SU-DHL-6 (cell line): Measurements from ENCODE around the gene SMAD3.

Experiments
- H2AFZ ChIP-seq: fragments of 200-600 bp; sonication (generic); 2 replicates; pipeline ENCODE4 v1.6.1; 2014; ENCODE audit warnings: low read depth, mild to moderate bottlenecking, moderate library complexity, mixed read lengths, antibody characterized with exemption, low read length; ENCODE audit not compliant: severe bottlenecking
- H3F3A ChIP-seq: fragments of 200-600 bp; shearing (Covaris generic); 2 replicates; pipeline ENCODE4 v1.6.0; 2016; ENCODE audit warnings: antibody characterized with exemption, mild to moderate bottlenecking; ENCODE audit not compliant: insufficient read depth
- H3K27ac ChIP-seq: fragments of 200-600 bp; sonication (generic); 2 replicates; pipeline ENCODE4 v1.5.1; 2016; ENCODE audit warnings: low read depth, mild to moderate bottlenecking, low read length, moderate library complexity, mixed read lengths
- H3K27me3 ChIP-seq: fragments of 200-600 bp; sonication (generic), shearing (Covaris generic); 2 replicates; pipeline ENCODE4 v1.6.0; 2014; ENCODE audit warnings: mild to moderate bottlenecking, low read length
- H3K36me3 ChIP-seq: fragments of 200-600 bp; sonication (generic); 2 replicates; pipeline ENCODE4 v1.6.1; 2014; ENCODE audit warnings: mild to moderate bottlenecking, low read length, mixed read lengths
- H3K4me2 ChIP-seq: fragments of 300-600, 200-600 bp; shearing (Covaris generic), sonication (generic); 2 replicates; pipeline ENCODE4 v1.6.0; 2014; ENCODE audit warnings: low read length, low read depth, mild to moderate bottlenecking; ENCODE audit not compliant: poor library complexity, severe bottlenecking
- H3K4me3 ChIP-seq: fragments of 200-600 bp; sonication (generic); 2 replicates; pipeline ENCODE4 v1.5.1; 2014; ENCODE audit warnings: antibody characterized with exemption, low read length, mild to moderate bottlenecking, mixed read lengths; ENCODE audit not compliant: insufficient read depth, poor library complexity, severe bottlenecking
- H3K79me2 ChIP-seq: fragments of 200-600 bp; sonication (generic); 2 replicates; pipeline ENCODE4 v1.6.1; 2014; ENCODE audit warnings: mild to moderate bottlenecking, low read length, moderate library complexity; ENCODE audit not compliant: insufficient read depth
- H3K9ac ChIP-seq: fragments of 200-600 bp; sonication (generic); 2 replicates; pipeline ENCODE4 v1.7.0; 2014; ENCODE audit warnings: mild to moderate bottlenecking, low read length
- H3K9me2 ChIP-seq: fragments of 200-600 bp; sonication (generic); replicated peaks from 2 replicates; pipeline ENCODE4 v1.6.1; 2014; ENCODE audit warnings: low read length; ENCODE audit not compliant: insufficient read depth
- H3K9me3 ChIP-seq: fragments of 200-600 bp; sonication (generic); 2 replicates; pipeline ENCODE4 v1.6.1; 2014; ENCODE audit warnings: low read length, mixed read lengths; ENCODE audit not compliant: insufficient read depth
- H4K20me1 ChIP-seq: fragments of 200-600 bp; sonication (generic); 2 replicates; pipeline ENCODE4 v1.6.1; 2014; ENCODE audit warnings: low read depth, mild to moderate bottlenecking, antibody characterized with exemption, low read length, moderate library complexity, mixed read lengths
- CTCF ChIP-seq: fragments of 200-600 bp; sonication (generic); IDR thresholded peaks from one replicate; pipeline ENCODE4 v1.5.1; 2017; ENCODE audit warnings: antibody characterized with exemption, mild to moderate bottlenecking, low read length, moderate library complexity; ENCODE audit not compliant: insufficient read depth, poor library complexity, severe bottlenecking
- EZH2phosphoT487 ChIP-seq: fragments of 200-600 bp; sonication (generic), shearing (Covaris generic); conservative IDR thresholded peaks from 2 replicates; pipeline ENCODE4 v1.6.1; 2018; ENCODE audit warnings: mild to moderate bottlenecking, antibody characterized with exemption, low read length, moderate library complexity, mixed read lengths

Gene SMAD3

GRCh38 chr15:67177752-67178151 is 112.3 kb downstream of the SMAD3 start:
- H3K27me3 ChIP-seq, result no peaks in the 10 kb centered on the region
- H3K27ac ChIP-seq, result no peak overlapping the region
- TF ChIP-seq EZH2phosphoT487, result no peak
- no peak for TF ChIP-seq CTCF
- no peak overlapping the region for H3K4me2 ChIP-seq
- H3K79me2 ChIP-seq, result no peaks in the 10 kb centered on the region
- H3F3A ChIP-seq, result no peaks in the 10 kb centered on the region
- H3K4me3 ChIP-seq, result no peak overlapping the region
- no peaks in the 10 kb centered on the region for H4K20me1 ChIP-seq
- H3K36me3 ChIP-seq, result no peaks in the 10 kb centered on the region
- H3K9me2 ChIP-seq, result no peaks in the 10 kb centered on the region
- no peak overlapping the region for H2AFZ ChIP-seq
- H3K9me3 ChIP-seq, result no peaks in the 10 kb centered on the region
- no peak overlapping the region for H3K9ac ChIP-seq

GRCh38 chr15:67178569-67179210 is 113.3 kb downstream of the SMAD3 start:
- H3F3A ChIP-seq, result no peaks in the 10 kb centered on the region
- H3K27me3 ChIP-seq, result no peaks in the 10 kb centered on the region
- H3K4me3 ChIP-seq, result no peak overlapping the region
- no peak for TF ChIP-seq EZH2phosphoT487
- TF ChIP-seq CTCF, result no peak
- no peak overlapping the region for H3K4me2 ChIP-seq
- H4K20me1 ChIP-seq, result no peaks in the 10 kb centered on the region
- H2AFZ ChIP-seq, result no peak overlapping the region
- no peaks in the 10 kb centered on the region for H3K9me2 ChIP-seq
- H3K36me3 ChIP-seq, result no peaks in the 10 kb centered on the region
- no peaks in the 10 kb centered on the region for H3K79me2 ChIP-seq
- no peak overlapping the region for H3K9ac ChIP-seq
- no peak overlapping the region for H3K27ac ChIP-seq
- no peaks in the 10 kb centered on the region for H3K9me3 ChIP-seq

GRCh38 chr15:67179411-67179995 is 114.1 kb downstream of the SMAD3 start:
- H4K20me1 ChIP-seq, result no peaks in the 10 kb centered on the region
- H3K36me3 ChIP-seq, result no peaks in the 10 kb centered on the region
- no peak overlapping the region for H3K27ac ChIP-seq
- no peaks in the 10 kb centered on the region for H3K9me2 ChIP-seq
- H3K27me3 ChIP-seq, result no peaks in the 10 kb centered on the region
- H3K79me2 ChIP-seq, result no peaks in the 10 kb centered on the region
- H3K9ac ChIP-seq, result no peak overlapping the region
- no peak overlapping the region for H3K4me3 ChIP-seq
- TF ChIP-seq EZH2phosphoT487 (no peak), CTCF (no peak)
- no peaks in the 10 kb centered on the region for H3F3A ChIP-seq
- H2AFZ ChIP-seq, result no peak overlapping the region
- H3K4me2 ChIP-seq, result no peak overlapping the region
- no peaks in the 10 kb centered on the region for H3K9me3 ChIP-seq
